Heart left ventricle (tissue), 16 donors: Measurements from ENCODE around the gene MACROH2A1. TPM values are rescaled to one million over a fixed set of nuclear protein-coding genes. Genes with fewer than 3 reads are reported as not detected.
A peak's percentile ranks its signal among the peaks of the same experiment; 100 is the strongest.

Source experiments
- ATAC-seq, 4 donors: fragments of 200-7000 bp; cut with Tn5 transposase; one replicate each; pipeline ENCODE4 v1.9.1; 2020 to 2022; ENCODE audit warnings: moderate library complexity in 4 of 4, mild to moderate bottlenecking in 3 of 4, moderate number of reproducible peaks in 1 of 4
- DNase-seq, 5 donors: peaks; one replicate each; pipeline ENCODE4 v3.0.0-alpha.2; 2020
- H3K27ac ChIP-seq, 12 donors: fragments of 200-600 bp; sonication (generic) in 4 of 12; one replicate each; pipeline versions ENCODE4 v1.5.0 to v1.8.0; 2016 to 2022; ENCODE audit warnings: mild to moderate bottlenecking in 2 of 12
- H3K27me3 ChIP-seq, 9 donors: fragments of 200-600 bp; sonication (generic) in 2 of 9; one replicate each; pipeline versions ENCODE4 v1.5.1 to v1.8.0; 2016 to 2022; ENCODE audit warnings: mild to moderate bottlenecking in 3 of 9
- H3K36me3 ChIP-seq, 9 donors: fragments of 200-600 bp; sonication (generic) in 2 of 9; one replicate each; pipeline versions ENCODE4 v1.5.0 to v1.8.0; 2018 to 2022; ENCODE audit warnings: mild to moderate bottlenecking in 2 of 9
- H3K4me1 ChIP-seq, 12 donors: fragments of 200-600 bp; sonication (generic) in 4 of 12; one replicate each; pipeline versions ENCODE4 v1.5.0 to v1.8.0; 2016 to 2022; ENCODE audit warnings: mild to moderate bottlenecking in 3 of 12
- H3K4me3 ChIP-seq, 12 donors: fragments of 200-600 bp; sonication (generic) in 4 of 12; one replicate each; pipeline versions ENCODE4 v1.5.0 to v1.8.0; 2017 to 2022; ENCODE audit warnings: mild to moderate bottlenecking in 9 of 12, moderate library complexity in 4 of 12
- H3K9me3 ChIP-seq, 12 donors: fragments of 200-600 bp; sonication (generic) in 4 of 12; one replicate each; pipeline versions ENCODE4 v1.5.0 to v1.8.0; 2016 to 2022; ENCODE audit warnings: mild to moderate bottlenecking in 1 of 12
- CTCF ChIP-seq, 12 donors: fragments of 200-600 bp; sonication (generic) in 4 of 12; IDR thresholded peaks; one replicate each; pipeline versions ENCODE4 v1.5.0 to v1.8.0; 2018 to 2022; ENCODE audit warnings: antibody characterized with exemption in 12 of 12, mild to moderate bottlenecking in 5 of 12
- POLR2A ChIP-seq, 2 donors: fragments of 450-650 bp; IDR thresholded peaks; one replicate each; pipeline ENCODE4 v1.6.1; 2017; ENCODE audit warnings: antibody characterized with exemption in 2 of 2, mild to moderate bottlenecking in 2 of 2, moderate library complexity in 2 of 2
- WGBS, 4 donors: extraction: QIAGEN DNeasy Blood & Tissue Kit in 2 of 4; methylation state at CpG; one replicate each; pipeline versions ENCODE4 v1.1.5 to v1.1.7; 2013 to 2018; 5-methylcytosine and 5-hydroxymethylcytosine counted together
- intact Hi-C, 10 donors: fragments of 100-400 bp; cut with DNase I; formaldehyde crosslinking; loops; one replicate each; pipeline versions ENCODE4 v1.11.1 to v1.14.2; 2022
- polyA plus RNA-seq, 2 donors: library from polyadenylated mRNA; stranded (reverse); fragments of 200-250 nt; gene quantifications; one replicate each; pipeline ENCODE4 v1.2.3, GENCODE V29; 2013
- total RNA-seq, 9 donors: library from RNA; depleted of rRNA in 2 of 9; stranded (reverse); fragments of >200 nt in 2 of 9; fragmentation: NEBNext Ultra II Directional in 3 of 9; extraction: Animal tissue kit (Norgen Biotek cat#: 25700) in 3 of 9; gene quantifications; one replicate each; pipeline versions ENCODE4 v1.1.0 to v1.2.4, GENCODE V29; 2016 to 2023
- donor health status: ischemic (EF 13 %, LVEDD 7.1; RV severe dilation, severe dysfunction).
- donor health status: healthy with polysubstance abuse.
- donor health status: DM: no; HTN: yes; CAD: no.
- donor health status: DM: no; HTN: no; CAD: no.
- donor health status: ischemic (EF 25% LVEDD 6.9; RV normal size, moderate dysfunction).
- donor health status: ischemic (EF 25% LVEDD 5.7; RV mildly dilated, moderate dysfunction).
- donor health status: healthy.
- donor health status: DM: yes; HTN: yes; CAD: no.
- donor health status: ischemic (EF 35%, LVEDD 5.7; RV mildly dilated, moderate dysfunction).
- donor health status: nonischemic (EF 11% LVEDD 7.7; RV severe dilation, severe dysfunction).
- donor health status: DM: yes; HTN: yes; CAD: no.
- donor health status: PGD.
- donor health status: ischemic (EF 29% LVEDD 5.4; RV normal size, mild dysfunction).
- donor health status: nonischemic (EF 23%, LVEDD 6.1; RV moderate dilation, normal function).

MACROH2A1 gene
- total and polyA plus RNA-seq, 11 donors = 86.5 to 170 (median 112) TPM

GRCh38 chr5:135444360-135444759 is 45.3 kb upstream of the MACROH2A1 start:
- Histone ChIP-seq H3K27ac (no peak overlapping the region), H3K27me3 (no peaks in the 10 kb centered on the region), H3K36me3 (no peaks in the 10 kb centered on the region), H3K4me3 (no peak overlapping the region), H3K4me1 (peaks cover 0 to 38% (median 3%) of the 10 kb centered on the region in 12 donors), H3K9me3 (no peaks in the 10 kb centered on the region)
- DNase-seq (peak in 2 of 5 donors; percentile 13 to 53), ATAC-seq (no peak)
- TF ChIP-seq POLR2A (IDR thresholded peaks at IDR 0.05) (no peak), CTCF (IDR thresholded peaks at IDR 0.05) (no peak)
- 91 to 95% (median 93%) methylated on average over 13 of the region's 13 CpGs for WGBS, 4 donors
- intact Hi-C loops = no loop called here

- peaks cover 0 to 46% (median 4%) of the 10 kb centered on the region in 12 donors for H3K4me1 ChIP-seq
- no peak overlapping the region for H3K4me3 ChIP-seq
- H3K27ac ChIP-seq = no peak overlapping the region
- ATAC-seq (peak in 1 of 4 donors; percentile 41), DNase-seq (peak in 2 of 5 donors; percentile 14 to 25)
- no peaks in the 10 kb centered on the region for H3K9me3 ChIP-seq
- intact Hi-C loops = no loop called here
- TF ChIP-seq POLR2A (IDR thresholded peaks at IDR 0.05) (no peak), CTCF (IDR thresholded peaks at IDR 0.05) (no peak)
- no peaks in the 10 kb centered on the region for H3K27me3 ChIP-seq
- H3K36me3 ChIP-seq = no peaks in the 10 kb centered on the region
- 32 to 53% (median 49%) methylated on average over 6 of the region's 6 CpGs for WGBS, 4 donors
Observed at GRCh38 chr5:135443161-135443960, 44.3 kb upstream of the MACROH2A1 start.

- TF ChIP-seq POLR2A (IDR thresholded peaks at IDR 0.05) (no peak), CTCF (IDR thresholded peaks at IDR 0.05) (no peak)
- ATAC-seq = no peak
- no peak overlapping the region for H3K4me3 ChIP-seq
- H3K9me3 ChIP-seq = no peaks in the 10 kb centered on the region
- peak in 2 of 5 donors; percentile 1 to 12 for DNase-seq
- peaks cover 0 to 54% (median 10%) of the 10 kb centered on the region in 12 donors for H3K4me1 ChIP-seq
- no peaks in the 10 kb centered on the region for H3K27me3 ChIP-seq
- H3K36me3 ChIP-seq = no peaks in the 10 kb centered on the region
- intact Hi-C loops = no loop called here
- no peak overlapping the region for H3K27ac ChIP-seq
- WGBS, 4 donors = 67 to 87% (median 79%) methylated on average over 8 of the region's 8 CpGs
Observed at GRCh38 chr5:135442431-135443160, 43.6 kb upstream of the MACROH2A1 start.

GRCh38 chr5:135441919-135442318 is 42.9 kb upstream of the MACROH2A1 start:
- no peaks in the 10 kb centered on the region for H3K9me3 ChIP-seq
- H3K4me1 ChIP-seq = peaks cover 0 to 58% (median 10%) of the 10 kb centered on the region in 12 donors
- DNase-seq (peak in 1 of 5 donors; percentile 7), ATAC-seq (no peak)
- H3K36me3 ChIP-seq = no peaks in the 10 kb centered on the region
- WGBS, 4 donors = 84 to 92% (median 87%) methylated on average over 4 of the region's 4 CpGs
- peak overlapping the region in 1 of 12 donors; percentile 21 for H3K27ac ChIP-seq
- no peak overlapping the region for H3K4me3 ChIP-seq
- H3K27me3 ChIP-seq = no peaks in the 10 kb centered on the region
- intact Hi-C loops = loop anchor here in 1 of 10 donors (2.0 kb wide), 1 partner anchor 51 kb away; no protein-coding TSS in a partner anchor
- TF ChIP-seq POLR2A (IDR thresholded peaks at IDR 0.05) (no peak), CTCF (IDR thresholded peaks at IDR 0.05) (no peak)
